NCI-H774 (cell line): ENCODE data around the gene P2RX2.

Experiments used
- DNase-seq: peaks from one replicate; lab custom pipeline; 2025; lab: John Stamatoyannopoulos, UW

P2RX2 gene

GRCh38 chr12:132638541-132639408 lies 20.2 kb downstream of the P2RX2 start:
- DNase-seq = no peak

- no peak for DNase-seq
Measured at GRCh38 chr12:132639956-132640520, 21.5 kb downstream of the P2RX2 start.

DNA sequence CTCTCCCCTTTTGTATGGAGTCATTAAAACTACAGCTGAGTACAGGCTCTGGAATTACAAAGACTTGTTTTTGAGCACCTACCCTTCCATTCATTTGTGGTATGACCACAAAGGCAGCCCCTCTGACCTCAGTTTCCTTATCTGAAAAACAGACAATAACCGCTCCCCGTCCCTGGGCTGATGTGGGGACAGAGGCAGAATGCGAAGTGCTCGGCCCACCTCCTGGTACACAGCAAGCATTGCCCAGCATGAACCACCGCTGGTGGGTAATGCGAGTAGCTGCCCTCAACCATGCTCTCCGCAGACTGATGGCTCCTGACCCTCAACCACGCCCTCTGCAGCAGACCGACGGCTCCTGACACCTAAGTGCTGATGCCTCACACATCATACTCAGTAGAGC lies 22.4 kb downstream of the P2RX2 start:
- no peak for DNase-seq

DNA sequence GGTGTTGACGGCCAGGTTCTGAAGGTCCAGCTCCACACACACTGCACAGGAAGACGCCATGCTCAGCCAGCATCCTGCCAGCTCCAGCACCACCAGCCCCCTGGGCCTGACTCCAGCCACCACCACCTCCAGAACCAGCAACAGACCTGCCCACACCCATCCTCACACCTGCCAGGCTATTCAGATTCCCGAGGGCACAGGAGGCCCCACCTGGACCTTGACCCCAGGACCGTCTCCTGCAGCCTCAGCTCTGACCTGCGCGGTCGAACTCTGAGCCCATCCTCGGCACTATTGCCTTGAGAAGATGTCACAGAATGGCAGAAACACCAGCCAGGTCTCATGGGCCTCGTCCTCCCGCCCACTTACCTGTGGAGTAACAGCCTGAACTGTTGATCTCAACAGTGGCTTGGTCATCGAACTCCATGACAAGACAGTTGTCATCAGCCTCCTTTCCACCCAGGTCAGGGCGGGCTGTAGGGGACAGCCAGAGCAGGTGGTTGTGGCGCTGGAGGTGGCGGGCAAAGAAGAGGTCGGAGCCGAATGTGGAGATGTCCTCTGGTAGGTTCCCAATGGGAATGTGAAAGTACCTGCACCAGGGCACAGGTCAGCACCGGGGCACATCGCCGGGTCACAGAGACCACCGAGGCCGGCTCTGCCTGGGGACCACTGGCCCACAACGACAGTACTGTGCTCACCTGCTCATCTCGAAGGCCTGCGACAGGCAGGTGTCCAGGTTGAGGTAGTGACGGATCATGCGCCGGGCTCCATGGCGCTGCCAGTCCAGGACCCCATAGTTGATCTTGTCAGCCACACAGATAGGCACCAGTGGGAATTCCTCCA lies 23.5 kb downstream of the P2RX2 start:
- no peak for DNase-seq

DNA sequence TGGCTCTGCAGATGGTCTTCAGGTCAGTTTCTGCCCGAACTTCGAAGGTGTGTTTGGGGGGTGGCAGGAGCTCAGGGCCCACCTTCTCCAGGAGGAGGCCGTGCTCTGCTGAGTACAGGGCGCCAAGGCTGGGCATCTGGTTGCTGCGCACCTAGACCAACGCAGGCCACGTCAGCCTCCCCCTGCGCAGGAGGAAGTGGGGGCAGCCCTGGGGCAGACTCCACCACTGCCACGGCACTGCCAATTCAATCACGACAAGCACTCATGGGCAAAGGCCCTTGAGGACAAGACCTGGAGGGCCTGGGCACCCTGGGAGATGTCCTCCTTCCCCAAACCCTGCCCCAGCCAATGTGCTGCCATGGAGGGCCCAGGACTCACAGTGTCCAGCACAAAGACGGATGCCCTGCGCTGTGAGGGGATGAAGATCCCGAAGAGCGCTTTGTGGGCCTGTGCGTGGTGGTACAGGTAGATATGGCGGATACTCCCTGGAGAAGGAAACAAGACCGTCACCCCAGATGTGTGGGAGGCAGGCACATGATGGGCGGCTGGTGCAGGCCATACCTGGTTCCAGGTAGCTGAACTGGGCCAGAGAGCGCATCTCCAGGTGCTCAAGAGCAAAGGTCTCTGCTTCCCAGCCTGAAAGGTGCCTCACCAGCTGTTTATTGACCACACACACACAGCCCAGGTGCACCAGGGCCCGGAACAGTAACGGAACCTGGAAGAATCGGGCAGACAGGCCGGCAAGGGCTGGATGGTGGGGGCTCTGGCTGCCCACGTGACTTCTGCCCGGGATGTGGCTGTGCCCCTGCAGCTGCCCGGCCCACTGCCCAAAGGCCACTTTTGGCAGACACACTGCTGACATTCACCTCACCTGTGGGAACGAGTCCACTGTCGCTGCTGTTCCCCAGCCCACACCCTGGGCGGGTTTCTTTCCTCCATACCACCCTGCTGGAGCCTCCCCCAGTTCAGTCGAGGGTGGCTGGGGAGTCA lies 24.6 kb downstream of the P2RX2 start:
- no peak for DNase-seq

DNA sequence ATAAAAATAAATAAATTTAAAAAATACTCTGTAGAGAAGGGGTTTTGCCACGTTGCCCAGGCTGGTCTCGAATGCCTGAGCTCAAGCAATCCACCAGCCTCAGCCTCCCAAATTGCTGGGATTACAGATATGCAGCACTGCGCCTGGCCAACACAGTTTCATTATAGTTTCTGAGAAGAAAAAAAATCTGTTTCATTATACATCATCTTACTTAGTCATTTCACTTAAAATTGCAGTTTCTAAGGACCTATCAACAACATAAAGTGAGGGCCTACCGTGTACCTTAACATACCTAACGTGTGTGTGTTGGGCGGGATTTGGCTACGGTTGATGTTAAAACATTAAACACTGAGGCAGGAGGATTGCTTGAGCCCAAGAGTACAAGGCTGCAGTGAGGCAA lies 28.3 kb downstream of the P2RX2 start:
- DNase-seq = no peak

DNA sequence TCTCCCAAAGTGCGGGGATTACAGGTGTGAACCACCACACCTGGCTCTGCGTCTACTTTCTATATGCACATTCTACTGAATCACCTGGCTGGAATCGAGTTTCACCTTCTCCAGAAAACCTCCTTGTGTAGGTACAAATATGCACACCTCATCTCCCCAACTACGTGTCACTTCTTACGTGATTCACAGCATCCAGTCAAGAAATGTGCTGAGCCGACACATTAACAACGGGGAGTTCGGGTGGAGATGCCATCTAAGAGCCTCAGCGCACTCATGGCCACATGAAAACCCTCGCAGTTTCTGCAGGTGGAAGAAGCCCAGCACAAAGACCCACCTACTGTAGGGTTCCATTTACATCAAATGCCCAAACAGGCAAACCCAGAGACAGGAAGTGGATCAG lies 29.3 kb downstream of the P2RX2 start:
- no peak for DNase-seq

- DNase-seq = no peak
Measured at GRCh38 chr12:132648616-132649225, 30.1 kb downstream of the P2RX2 start.

DNA sequence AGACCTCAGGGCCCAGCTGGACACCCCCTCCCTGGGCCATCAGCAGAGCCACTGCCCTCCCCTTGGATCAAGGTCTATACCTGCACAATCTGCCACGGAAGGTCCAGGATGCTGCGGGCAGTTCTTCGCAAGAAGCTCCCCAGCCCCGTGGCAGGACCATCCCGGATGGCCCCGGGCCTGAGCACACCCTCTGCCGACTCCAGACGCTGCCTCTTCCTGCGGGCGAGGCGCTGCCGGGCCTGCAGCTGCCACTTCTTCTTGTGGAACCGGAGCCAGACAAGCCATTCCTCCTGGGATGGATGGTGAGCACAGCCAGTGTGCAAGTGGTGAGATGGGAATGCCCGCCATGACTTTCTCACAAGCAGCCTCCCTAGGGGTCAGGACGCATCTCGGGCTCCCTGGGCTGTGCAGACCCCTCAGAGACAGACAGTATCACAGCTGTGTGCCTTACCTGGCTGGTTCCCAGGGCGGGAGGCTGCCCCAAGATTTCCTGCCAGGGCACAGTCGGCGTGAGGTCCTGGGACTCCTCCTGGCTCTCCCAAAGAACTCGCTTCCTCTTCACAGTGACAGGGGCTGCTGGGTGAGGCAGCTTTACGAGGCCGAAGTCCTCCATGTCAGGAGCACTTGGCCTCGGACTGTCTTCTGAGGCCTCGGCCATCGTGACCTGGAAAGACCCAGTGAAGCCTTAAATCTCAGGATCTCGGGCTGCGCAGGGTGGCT lies 30.8 kb downstream of the P2RX2 start:
- no peak for DNase-seq

- DNase-seq = no peak
Measured at GRCh38 chr12:132651444-132652100, 33.0 kb downstream of the P2RX2 start.

DNA sequence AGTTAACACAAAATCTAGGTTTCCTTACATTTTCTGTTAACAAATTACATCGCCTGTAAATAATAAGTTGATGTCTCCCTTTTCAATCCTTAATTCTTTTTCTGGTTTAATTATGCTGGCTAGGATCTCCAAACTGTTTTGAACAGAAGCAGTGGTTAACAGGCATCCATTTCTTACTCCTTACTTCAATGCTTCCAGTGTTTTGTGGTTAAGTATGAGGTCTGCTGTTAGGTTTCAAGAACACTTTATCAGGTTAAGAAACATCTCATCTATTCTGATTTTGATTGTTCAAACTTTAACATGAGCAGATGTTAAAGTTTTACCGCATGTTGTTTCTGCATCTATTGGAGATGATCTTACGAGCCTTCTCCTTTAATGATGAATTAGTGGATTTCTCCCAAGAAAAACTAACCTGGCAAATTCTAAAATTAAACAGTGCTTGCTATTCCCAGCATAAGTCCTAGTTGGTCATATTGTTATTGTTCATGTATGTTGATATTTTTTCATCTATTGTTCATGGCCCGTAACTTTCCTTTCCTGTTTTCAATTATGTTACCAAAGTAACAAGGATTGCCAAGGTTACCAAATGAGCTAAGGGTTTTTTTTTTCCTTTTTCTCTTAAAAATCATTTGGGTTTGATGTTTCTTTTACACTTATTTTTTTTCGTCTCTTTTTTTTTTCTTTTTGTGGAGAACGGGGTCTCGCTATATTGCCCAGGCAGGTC lies 35.2 kb downstream of the P2RX2 start:
- DNase-seq = no peak

GRCh38 chr12:132657004-132657727 lies 38.6 kb downstream of the P2RX2 start:
- DNase-seq = no peak

GRCh38 chr12:132658149-132658894 lies 39.7 kb downstream of the P2RX2 start:
- DNase-seq = no peak

DNA sequence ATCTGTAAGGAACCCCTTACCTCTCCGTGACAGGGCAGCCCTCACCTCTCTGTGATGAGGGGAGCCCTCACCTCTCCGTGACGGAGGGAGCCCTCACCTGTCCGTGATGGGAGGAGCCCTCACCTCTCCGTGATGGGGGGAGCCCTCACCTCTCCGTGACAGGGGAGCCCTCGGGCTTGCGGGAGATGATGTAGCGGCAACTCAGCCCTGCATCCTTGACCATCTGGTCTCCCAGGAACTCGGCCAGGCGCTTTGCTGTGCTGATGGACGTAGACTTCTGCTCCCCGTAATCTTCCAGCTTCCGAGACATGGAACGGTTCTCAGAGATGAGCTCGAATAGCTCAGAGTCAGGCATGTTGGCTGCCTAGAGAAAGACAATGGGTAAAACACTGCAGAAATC lies 40.6 kb downstream of the P2RX2 start:
- no peak for DNase-seq

DNA sequence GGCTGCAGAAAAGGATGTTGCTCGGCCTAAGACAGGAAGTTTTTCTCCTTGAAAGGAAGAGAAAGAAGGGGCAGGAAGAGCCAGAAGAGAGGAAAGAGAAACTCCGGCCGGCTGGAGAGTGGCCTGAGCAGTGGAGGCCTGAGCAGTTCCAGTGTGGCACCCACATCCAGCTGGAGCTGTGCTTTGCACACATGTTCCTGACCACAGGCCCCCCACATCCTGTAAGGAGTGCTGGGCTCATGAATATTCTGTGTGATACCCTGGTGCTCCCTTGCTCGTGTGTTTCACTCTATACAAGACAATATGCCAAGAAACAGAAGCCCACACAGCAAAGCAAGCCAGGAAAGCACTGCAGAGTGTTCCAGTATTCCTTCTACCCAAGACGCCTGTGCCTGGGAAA lies 41.5 kb downstream of the P2RX2 start:
- no peak for DNase-seq

DNA sequence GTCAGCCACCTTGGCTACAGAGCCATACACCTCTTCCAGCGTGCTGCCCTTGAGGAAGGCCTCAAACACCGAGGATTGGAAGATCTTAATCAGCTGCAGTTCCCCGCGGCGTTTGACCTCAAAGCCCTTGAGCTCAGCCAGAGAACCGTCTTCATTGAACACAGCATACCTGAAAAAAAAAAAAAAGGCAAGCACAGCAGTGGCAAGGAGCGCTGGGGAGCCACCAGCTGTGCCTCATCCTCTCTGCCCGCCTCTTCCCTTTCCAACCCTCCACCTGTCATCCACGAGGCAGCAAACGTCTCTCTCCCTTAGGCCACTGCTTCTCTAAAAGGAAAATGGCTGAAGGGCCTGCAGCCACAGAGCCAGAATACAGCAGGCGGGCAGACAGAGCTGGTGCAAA lies 42.4 kb downstream of the P2RX2 start:
- DNase-seq = no peak

DNA sequence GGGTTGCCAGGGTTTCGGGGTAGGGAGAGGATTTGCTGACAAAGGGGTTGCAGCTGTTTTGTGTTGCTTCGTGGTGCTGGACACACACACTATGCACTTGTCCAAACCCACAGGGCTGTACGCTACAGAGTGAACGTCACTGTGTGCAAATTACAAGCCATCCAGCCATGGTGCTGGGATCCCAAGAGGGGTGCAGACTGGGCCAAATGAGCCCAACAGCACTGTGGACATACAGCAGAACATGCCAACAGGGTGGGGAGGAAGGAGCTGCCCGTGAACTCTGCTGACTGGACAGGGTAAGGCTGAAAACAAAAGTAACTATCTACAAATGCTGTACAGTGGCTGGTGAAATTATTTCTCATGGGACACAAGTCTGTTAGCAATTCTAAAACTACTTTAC lies 43.4 kb downstream of the P2RX2 start:
- no peak for DNase-seq
